OCI-LY1 (cell line): ENCODE results near the gene STAMBP.

Experiments
- H2AFZ ChIP-seq: fragments of 200-600 bp; sonication (generic), shearing (Covaris generic); 2 replicates; pipeline ENCODE4 v1.6.0; 2014; ENCODE audit warnings: antibody characterized with exemption, mild to moderate bottlenecking, low read length
- H3F3A ChIP-seq: fragments of 200-600 bp; sonication (generic), shearing (Covaris generic); 2 replicates; pipeline ENCODE4 v1.6.0; 2014; ENCODE audit warnings: mild to moderate bottlenecking, antibody characterized with exemption, low read length, moderate library complexity; ENCODE audit not compliant: insufficient read depth
- H3K27ac ChIP-seq: fragments of 200-600 bp; sonication (generic); 2 replicates; pipeline ENCODE4 v1.5.1; 2014; ENCODE audit warnings: low read length, mixed run types, mild to moderate bottlenecking, low read depth; ENCODE audit not compliant: poor library complexity, severe bottlenecking
- H3K27me3 ChIP-seq: fragments of 200-600 bp; sonication (generic); 2 replicates; pipeline ENCODE4 v1.6.0; 2014; ENCODE audit warnings: antibody characterized with exemption, mild to moderate bottlenecking, low read length, moderate library complexity; ENCODE audit not compliant: insufficient read depth
- H3K36me3 ChIP-seq: fragments of 200-600 bp; sonication (generic); 2 replicates; pipeline ENCODE4 v1.6.1; 2014; ENCODE audit warnings: mild to moderate bottlenecking, antibody characterized with exemption, low read length, moderate library complexity, mixed read lengths; ENCODE audit not compliant: insufficient read depth
- H3K4me1 ChIP-seq: fragments of 200-600 bp; sonication (generic); 2 replicates; pipeline ENCODE4 v1.5.1; 2014; ENCODE audit warnings: mild to moderate bottlenecking, low read length, moderate library complexity; ENCODE audit not compliant: insufficient read depth, severe bottlenecking
- H3K4me2 ChIP-seq: fragments of 200-600 bp; sonication (generic), shearing (Covaris generic); 2 replicates; pipeline ENCODE4 v1.6.1; 2014; ENCODE audit warnings: low read length
- H3K4me3 ChIP-seq: fragments of 200-600 bp; sonication (generic); 2 replicates; pipeline ENCODE4 v1.5.1; 2014; ENCODE audit warnings: low read length, low read depth, mild to moderate bottlenecking, mixed read lengths; ENCODE audit not compliant: poor library complexity, severe bottlenecking
- H3K79me2 ChIP-seq: fragments of 200-600 bp; shearing (Covaris generic); 2 replicates; pipeline ENCODE4 v1.6.1; 2016; ENCODE audit warnings: mixed run types, low read length, mixed read lengths; ENCODE audit not compliant: insufficient read depth
- H3K9ac ChIP-seq: fragments of 200-600 bp; sonication (generic), shearing (Covaris generic); 2 replicates; pipeline ENCODE4 v1.6.1; 2014; ENCODE audit warnings: mild to moderate bottlenecking, low read length, mixed read lengths
- H3K9me2 ChIP-seq: fragments of 200-600 bp; sonication (generic), shearing (Covaris generic); 2 replicates; pipeline ENCODE4 v1.6.1; 2014; ENCODE audit warnings: low read depth, mild to moderate bottlenecking, low read length, mixed read lengths
- H3K9me3 ChIP-seq: fragments of 200-600 bp; shearing (Covaris generic); 2 replicates; pipeline ENCODE4 v1.6.1; 2014; ENCODE audit warnings: low read length, mixed read lengths
- H4K20me1 ChIP-seq: fragments of 200-600 bp; sonication (generic), shearing (Covaris generic); 2 replicates; pipeline ENCODE4 v1.6.0; 2016; ENCODE audit warnings: mild to moderate bottlenecking, low read length; ENCODE audit not compliant: insufficient read depth
- EZH2 ChIP-seq: fragments of 200-600 bp; sonication (generic), shearing (Covaris generic); IDR thresholded peaks from 2 replicates; pipeline ENCODE4 v1.8.0; 2017; ENCODE audit warnings: borderline replicate concordance, mixed run types, mild to moderate bottlenecking, antibody characterized with exemption, low read length, moderate library complexity, mixed read lengths
- TF ChIP-seq, protein P1 (sequence below): fragments of 200-600 bp; sonication (generic), shearing (Covaris generic); IDR thresholded peaks from 2 replicates; pipeline ENCODE4 v1.5.1; 2017; ENCODE audit warnings: mild to moderate bottlenecking, antibody characterized with exemption, low read length, moderate library complexity, mixed read lengths

Gene STAMBP

DNA sequence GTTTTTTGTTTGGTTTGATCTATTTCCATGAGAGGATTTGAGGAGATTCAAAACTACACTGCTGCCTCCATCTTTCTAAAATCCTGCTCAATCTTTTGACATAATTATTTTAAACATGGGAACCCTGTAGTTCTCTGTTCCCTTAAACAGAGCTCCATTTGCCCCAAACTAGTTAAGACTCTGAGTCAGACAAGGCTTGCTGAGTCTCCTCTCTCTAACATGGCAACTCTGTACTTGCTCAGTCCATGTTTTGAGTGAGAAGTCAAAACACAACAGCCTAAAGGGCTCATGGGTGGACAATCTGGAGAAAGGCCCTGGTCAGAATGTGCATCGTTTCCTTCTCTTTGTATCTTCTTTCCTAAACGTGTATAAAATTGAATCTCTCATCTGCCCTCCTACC, 7.1 kb upstream of the STAMBP start:
- no peak overlapping the region for H2AFZ ChIP-seq
- H3K36me3 ChIP-seq = no peaks in the 10 kb centered on the region
- no peak overlapping the region for H3K4me3 ChIP-seq
- H3K4me2 ChIP-seq = no peak overlapping the region
- TF ChIP-seq, protein P1, sequence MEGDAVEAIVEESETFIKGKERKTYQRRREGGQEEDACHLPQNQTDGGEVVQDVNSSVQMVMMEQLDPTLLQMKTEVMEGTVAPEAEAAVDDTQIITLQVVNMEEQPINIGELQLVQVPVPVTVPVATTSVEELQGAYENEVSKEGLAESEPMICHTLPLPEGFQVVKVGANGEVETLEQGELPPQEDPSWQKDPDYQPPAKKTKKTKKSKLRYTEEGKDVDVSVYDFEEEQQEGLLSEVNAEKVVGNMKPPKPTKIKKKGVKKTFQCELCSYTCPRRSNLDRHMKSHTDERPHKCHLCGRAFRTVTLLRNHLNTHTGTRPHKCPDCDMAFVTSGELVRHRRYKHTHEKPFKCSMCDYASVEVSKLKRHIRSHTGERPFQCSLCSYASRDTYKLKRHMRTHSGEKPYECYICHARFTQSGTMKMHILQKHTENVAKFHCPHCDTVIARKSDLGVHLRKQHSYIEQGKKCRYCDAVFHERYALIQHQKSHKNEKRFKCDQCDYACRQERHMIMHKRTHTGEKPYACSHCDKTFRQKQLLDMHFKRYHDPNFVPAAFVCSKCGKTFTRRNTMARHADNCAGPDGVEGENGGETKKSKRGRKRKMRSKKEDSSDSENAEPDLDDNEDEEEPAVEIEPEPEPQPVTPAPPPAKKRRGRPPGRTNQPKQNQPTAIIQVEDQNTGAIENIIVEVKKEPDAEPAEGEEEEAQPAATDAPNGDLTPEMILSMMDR = no peak
- no peak for TF ChIP-seq EZH2
- H3K27ac ChIP-seq = peak overlapping the region; percentile 8
- H3F3A ChIP-seq = no peaks in the 10 kb centered on the region
- H3K9me2 ChIP-seq = no peaks in the 10 kb centered on the region
- H3K4me1 ChIP-seq = peaks cover 20% of the 10 kb centered on the region
- no peaks in the 10 kb centered on the region for H3K9me3 ChIP-seq
- no peak overlapping the region for H3K9ac ChIP-seq
- H3K79me2 ChIP-seq = no peaks in the 10 kb centered on the region
- no peaks in the 10 kb centered on the region for H3K27me3 ChIP-seq
- no peaks in the 10 kb centered on the region for H4K20me1 ChIP-seq

DNA sequence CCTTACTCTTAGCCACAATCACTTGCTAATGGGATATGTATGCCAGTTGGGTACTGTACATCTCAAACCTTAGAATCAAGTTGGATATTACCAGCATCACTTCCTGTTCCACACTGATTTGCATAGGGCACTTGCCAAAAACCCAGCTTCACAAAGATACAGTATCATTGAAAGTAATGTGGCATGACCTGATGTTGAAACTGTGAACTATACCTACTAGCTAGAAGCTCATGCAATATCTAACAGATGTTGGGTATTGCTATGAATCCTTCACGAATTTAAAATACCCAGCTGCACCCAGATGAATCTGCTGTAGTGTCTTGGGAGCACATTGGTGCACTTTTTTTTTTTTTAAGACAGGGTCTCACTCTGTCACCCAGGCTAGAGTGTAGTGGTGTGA, 6.5 kb upstream of the STAMBP start:
- H3K4me2 ChIP-seq = peak overlapping the region; percentile 0; the same call in 1 of the 2 replicates

DNA sequence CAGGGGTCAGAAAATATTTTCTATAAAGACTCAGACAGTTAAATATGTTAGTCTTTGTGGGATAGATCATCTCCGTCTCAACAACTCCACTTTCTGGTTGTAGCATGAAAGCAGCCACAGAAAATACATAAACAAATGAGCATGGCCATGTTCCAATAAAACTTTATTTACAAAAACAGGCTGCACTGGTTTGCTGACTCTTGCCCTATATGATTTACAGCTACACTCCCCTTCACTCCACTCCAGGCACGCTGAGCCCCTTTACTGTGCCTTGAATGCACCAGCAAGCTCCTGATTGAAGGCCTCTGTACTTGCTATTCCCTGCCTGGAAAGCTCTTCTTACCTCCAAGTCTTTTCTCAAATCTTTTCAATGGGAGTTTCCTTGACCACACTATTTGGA, 5.8 kb upstream of the STAMBP start:
- Histone ChIP-seq H3K9me3 (no peaks in the 10 kb centered on the region), H3K36me3 (no peaks in the 10 kb centered on the region), H3K79me2 (no peaks in the 10 kb centered on the region), H3K4me2 (peak overlapping the region; percentile 0; the same call in 1 of the 2 replicates), H3K27me3 (no peaks in the 10 kb centered on the region), H3K9me2 (no peaks in the 10 kb centered on the region), H3K27ac (no peak overlapping the region), H2AFZ (no peak overlapping the region), H3K9ac (no peak overlapping the region), H4K20me1 (no peaks in the 10 kb centered on the region), H3F3A (no peaks in the 10 kb centered on the region), H3K4me3 (no peak overlapping the region), H3K4me1 (peaks cover 28% of the 10 kb centered on the region)
- TF ChIP-seq, protein P1 = no peak
- no peak for TF ChIP-seq EZH2

More for the DNA sequence above, 6.5 kb upstream of the STAMBP start:
- Histone ChIP-seq H3K36me3 (no peaks in the 10 kb centered on the region), H3K9ac (no peak overlapping the region), H3K9me2 (no peaks in the 10 kb centered on the region), H3K79me2 (no peaks in the 10 kb centered on the region), H3K27me3 (no peaks in the 10 kb centered on the region), H4K20me1 (no peaks in the 10 kb centered on the region), H3K27ac (peak overlapping the region; percentile 26), H3F3A (no peaks in the 10 kb centered on the region), H3K4me1 (peaks cover 21% of the 10 kb centered on the region), H3K4me3 (no peak overlapping the region), H3K9me3 (no peaks in the 10 kb centered on the region), H2AFZ (no peak overlapping the region)
- TF ChIP-seq, protein P1 = no peak
- no peak for TF ChIP-seq EZH2
